ENCODE measurements around the gene EGFL8.

DNA sequence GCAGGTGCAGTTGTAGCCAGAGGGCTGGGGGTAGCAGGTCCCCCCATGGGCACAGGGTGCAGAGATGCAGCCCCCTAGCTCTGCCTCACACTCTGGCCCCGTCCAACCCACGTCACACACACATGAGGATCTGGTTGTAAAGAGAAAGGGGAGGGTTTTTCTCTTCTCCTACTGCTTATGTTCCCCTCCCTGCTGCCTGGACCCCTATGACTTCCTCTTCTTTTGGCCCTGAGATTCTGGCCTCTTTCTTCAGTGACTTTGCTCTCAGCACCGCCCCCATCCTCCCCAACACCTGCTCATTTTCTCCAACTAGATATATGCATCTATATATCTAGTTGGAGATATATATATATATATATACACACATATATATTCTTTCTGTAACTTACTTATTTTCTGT is 49.7 kb downstream of the EGFL8 start:
- TF ChIP-seq, protein P1, sequence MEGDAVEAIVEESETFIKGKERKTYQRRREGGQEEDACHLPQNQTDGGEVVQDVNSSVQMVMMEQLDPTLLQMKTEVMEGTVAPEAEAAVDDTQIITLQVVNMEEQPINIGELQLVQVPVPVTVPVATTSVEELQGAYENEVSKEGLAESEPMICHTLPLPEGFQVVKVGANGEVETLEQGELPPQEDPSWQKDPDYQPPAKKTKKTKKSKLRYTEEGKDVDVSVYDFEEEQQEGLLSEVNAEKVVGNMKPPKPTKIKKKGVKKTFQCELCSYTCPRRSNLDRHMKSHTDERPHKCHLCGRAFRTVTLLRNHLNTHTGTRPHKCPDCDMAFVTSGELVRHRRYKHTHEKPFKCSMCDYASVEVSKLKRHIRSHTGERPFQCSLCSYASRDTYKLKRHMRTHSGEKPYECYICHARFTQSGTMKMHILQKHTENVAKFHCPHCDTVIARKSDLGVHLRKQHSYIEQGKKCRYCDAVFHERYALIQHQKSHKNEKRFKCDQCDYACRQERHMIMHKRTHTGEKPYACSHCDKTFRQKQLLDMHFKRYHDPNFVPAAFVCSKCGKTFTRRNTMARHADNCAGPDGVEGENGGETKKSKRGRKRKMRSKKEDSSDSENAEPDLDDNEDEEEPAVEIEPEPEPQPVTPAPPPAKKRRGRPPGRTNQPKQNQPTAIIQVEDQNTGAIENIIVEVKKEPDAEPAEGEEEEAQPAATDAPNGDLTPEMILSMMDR (IDR thresholded peaks at IDR 0.05) = no peak
- TF ChIP-seq POLR2A (IDR thresholded peaks at IDR 0.05) (no peak), EP300 (IDR thresholded peaks at IDR 0.05) (no peak)

Data from suprapubic skin (tissue), 3 donors.